Panc1 (cell line): ENCODE data around the gene EPN2. TPM values are rescaled to one million over a fixed set of nuclear protein-coding genes. Genes with fewer than 3 reads are reported as not detected.

Experiments used
- ATAC-seq: fragments of 200-7000 bp; cut with Tn5 transposase; 2 replicates; pipeline ENCODE4 v1.9.1; 2020; ENCODE audit warnings: mild to moderate bottlenecking, moderate library complexity
- BruUV-seq: library from RNA; stranded (reverse); fragments of 400-500 nt; replicated peaks from 2 replicates; lab custom pipeline; 2021; lab: Mats Ljungman, UMichigan
- CTCF ChIA-PET: fragments of 300-600 bp; sonication (Branson Sonifier 250); formaldehyde crosslinking; loops from one replicate; lab custom pipeline; 2022; ENCODE audit warnings: antibody characterized with exemption; lab: Charles Lee
- POLR2A ChIA-PET: fragments of 300-600 bp; sonication (Branson Sonifier 250); formaldehyde crosslinking; loops from one replicate; lab custom pipeline; 2022; ENCODE audit warnings: antibody characterized with exemption; lab: Charles Lee
- DNase-seq: peaks from one replicate; pipeline ENCODE4 v3.0.0-alpha.2; 2010; ENCODE audit warnings: low read depth, low spot score
- H3K27ac ChIP-seq: 2 replicates; pipeline ENCODE4 v1.5.1; 2011; ENCODE audit warnings: mild to moderate bottlenecking, low read length, inconsistent platforms
- H3K27me3 ChIP-seq: fragments of 200-500 bp; sonication (Bioruptor generic); 2 replicates; pipeline ENCODE4 v1.6.0; 2014; ENCODE audit warnings: low read length, inconsistent platforms; ENCODE audit not compliant: control insufficient read depth, insufficient read depth
- H3K36me3 ChIP-seq: fragments of 200-500 bp; sonication (Bioruptor generic); 2 replicates; pipeline ENCODE4 v1.5.1; 2014; ENCODE audit warnings: inconsistent platforms, mild to moderate bottlenecking, low read length, moderate library complexity; ENCODE audit not compliant: control insufficient read depth, insufficient read depth
- H3K4me1 ChIP-seq: 2 replicates; pipeline ENCODE4 v1.5.1; 2011; ENCODE audit warnings: inconsistent platforms, mild to moderate bottlenecking, low read length, moderate library complexity; ENCODE audit not compliant: control insufficient read depth, insufficient read depth
- H3K4me3 ChIP-seq, 2 experiments: 2 replicates each; pipeline ENCODE4 v1.5.1; 2011 to 2012; ENCODE audit warnings: low read depth in 2 of 2, low read length in 2 of 2, mild to moderate bottlenecking in 2 of 2, inconsistent platforms in 1 of 2, moderate library complexity in 1 of 2
- H3K9me3 ChIP-seq: fragments of 200-500 bp; sonication (Bioruptor generic); 2 replicates; pipeline ENCODE4 v1.5.1; 2014; ENCODE audit warnings: low read depth, mild to moderate bottlenecking, inconsistent platforms, low read length, moderate library complexity; ENCODE audit not compliant: control insufficient read depth, insufficient read depth
- POLR2AphosphoS5 ChIP-seq: IDR thresholded peaks from 2 replicates; pipeline ENCODE4 v1.6.1; 2012; ENCODE audit warnings: mild to moderate bottlenecking, low read depth, low read length, moderate library complexity
- REST ChIP-seq, 2 experiments: IDR thresholded peaks; 2 replicates each; pipeline ENCODE4 v1.6.1; 2011 to 2012; ENCODE audit warnings: low read depth in 2 of 2, control low read depth in 1 of 2, low read length in 1 of 2, mild to moderate bottlenecking in 1 of 2, moderate library complexity in 1 of 2; ENCODE audit not compliant: insufficient read depth in 1 of 2
- SIN3A ChIP-seq: IDR thresholded peaks from 2 replicates; pipeline ENCODE4 v1.6.1; 2012; ENCODE audit warnings: low read depth, mild to moderate bottlenecking, low read length, moderate library complexity, borderline replicate concordance; ENCODE audit not compliant: insufficient read depth
- TCF7L2 ChIP-seq: IDR thresholded peaks from 2 replicates; pipeline ENCODE4 v1.6.1; 2011; ENCODE audit warnings: mild to moderate bottlenecking, low read depth, low read length, inconsistent platforms
- in situ Hi-C: cut with HindIII; loops from 2 replicates; pipeline ENCODE4 v1.10.0; 2016; ENCODE audit warnings: low sequenced_read_pairs, low pct_unique_long_range_greater_than_20kb
- intact Hi-C: fragments of 100-400 bp; cut with micrococcal nuclease; formaldehyde crosslinking; loops from one replicate; pipeline ENCODE4 v1.10.0; 2022; ENCODE audit not compliant: unreplicated experiment
- total RNA-seq: library from RNA; stranded (reverse); gene quantifications from one replicate; pipeline ENCODE4 v1.2.1, GENCODE V29; 2021; ENCODE audit not compliant: unreplicated experiment
- TF ChIP-seq, protein P1 (sequence below): fragments of 450-650 bp; IDR thresholded peaks from 2 replicates; pipeline ENCODE4 v1.5.1; 2017; ENCODE audit warnings: mild to moderate bottlenecking

The EPN2 gene
- total RNA-seq, 1 experiment from 2014 or later, result 35.0 TPM

GRCh38 chr17:19372011-19372370, 134.8 kb downstream of the EPN2 start:
- Histone ChIP-seq H3K36me3 (no peaks in the 10 kb centered on the region; the same call in 1 of the 2 replicates), H3K4me1 (no peaks in the 10 kb centered on the region; the same call in 1 of the 2 replicates), H3K4me3 (no peak overlapping the region), H3K27ac (no peak overlapping the region), H3K9me3 (no peaks in the 10 kb centered on the region), H3K27me3 (no peaks in the 10 kb centered on the region)
- intact Hi-C loops, result no loop called here
- no peak for DNase-seq
- TF ChIP-seq REST (IDR thresholded peaks at IDR 0.05; ENCODE audit: insufficient read depth in 1 of 2, low read depth in 2 of 2, low read length in 1 of 2) (no peak), TCF7L2 (no peak), SIN3A (no peak), POLR2AphosphoS5 (no peak)
- TF ChIP-seq, protein P1, sequence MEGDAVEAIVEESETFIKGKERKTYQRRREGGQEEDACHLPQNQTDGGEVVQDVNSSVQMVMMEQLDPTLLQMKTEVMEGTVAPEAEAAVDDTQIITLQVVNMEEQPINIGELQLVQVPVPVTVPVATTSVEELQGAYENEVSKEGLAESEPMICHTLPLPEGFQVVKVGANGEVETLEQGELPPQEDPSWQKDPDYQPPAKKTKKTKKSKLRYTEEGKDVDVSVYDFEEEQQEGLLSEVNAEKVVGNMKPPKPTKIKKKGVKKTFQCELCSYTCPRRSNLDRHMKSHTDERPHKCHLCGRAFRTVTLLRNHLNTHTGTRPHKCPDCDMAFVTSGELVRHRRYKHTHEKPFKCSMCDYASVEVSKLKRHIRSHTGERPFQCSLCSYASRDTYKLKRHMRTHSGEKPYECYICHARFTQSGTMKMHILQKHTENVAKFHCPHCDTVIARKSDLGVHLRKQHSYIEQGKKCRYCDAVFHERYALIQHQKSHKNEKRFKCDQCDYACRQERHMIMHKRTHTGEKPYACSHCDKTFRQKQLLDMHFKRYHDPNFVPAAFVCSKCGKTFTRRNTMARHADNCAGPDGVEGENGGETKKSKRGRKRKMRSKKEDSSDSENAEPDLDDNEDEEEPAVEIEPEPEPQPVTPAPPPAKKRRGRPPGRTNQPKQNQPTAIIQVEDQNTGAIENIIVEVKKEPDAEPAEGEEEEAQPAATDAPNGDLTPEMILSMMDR, result no peak
- BruUV-seq, result no TSS peak
- POLR2A ChIA-PET, result no interaction called here
- CTCF ChIA-PET, result no interaction called here
- no peak for ATAC-seq
- in situ Hi-C loops, result no loop called here

GRCh38 chr17:19372439-19372838, 135.3 kb downstream of the EPN2 start:
- DNase-seq (no peak), ATAC-seq (no peak)
- no TSS peak for BruUV-seq
- Histone ChIP-seq H3K36me3 (peaks cover 2% of the 10 kb centered on the region; the same call in 1 of the 2 replicates), H3K4me1 (no peaks in the 10 kb centered on the region; the same call in 1 of the 2 replicates), H3K4me3 (no peak overlapping the region), H3K27me3 (no peaks in the 10 kb centered on the region), H3K27ac (no peak overlapping the region), H3K9me3 (no peaks in the 10 kb centered on the region)
- TF ChIP-seq POLR2AphosphoS5, result no peak
- TF ChIP-seq TCF7L2, result no peak
- no peak for TF ChIP-seq REST (IDR thresholded peaks at IDR 0.05; ENCODE audit: insufficient read depth in 1 of 2, low read depth in 2 of 2, low read length in 1 of 2)
- TF ChIP-seq SIN3A, result no peak
- TF ChIP-seq, protein P1, result no peak
- POLR2A ChIA-PET, result no interaction called here
- CTCF ChIA-PET, result no interaction called here
- in situ Hi-C loops (no loop called here), intact Hi-C loops (no loop called here)
